ENCODE data around the gene NMT1.

- TF ChIP-seq POLR2AphosphoS5 (IDR thresholded peaks at IDR 0.05) (no peak), CTCF (IDR thresholded peaks at IDR 0.05) (no peak)
These were observed 85.4 kb downstream of the NMT1 start for GRCh38 chr17:45146592-45146889.

Data from prostate gland (tissue), 2 donors.